SK-N-SH (cell line): ENCODE data around the gene ITM2C. TPM values are rescaled to one million over a fixed set of nuclear protein-coding genes. Genes with fewer than 3 reads are reported as not detected.

Experiments used
- CTCF ChIA-PET: fragments of 300-600, 350-600 bp; formaldehyde crosslinking; extraction: SDS; loops from one replicate; lab custom pipeline; 2021; lab: Yijun Ruan, JAX
- POLR2A ChIA-PET: fragments of 350-600 bp; sonication (Branson Sonifier 250); formaldehyde crosslinking; extraction: SDS; loops from one replicate; lab custom pipeline; 2020; ENCODE audit warnings: antibody characterized with exemption, inconsistent platforms; lab: Yijun Ruan, JAX
- DNase-seq: peaks from one replicate; pipeline ENCODE4 v3.0.0; 2012
- H2AFZ ChIP-seq: fragments of 200-600 bp; sonication (generic); 2 replicates; pipeline ENCODE4 v1.8.1; 2016; ENCODE audit warnings: antibody characterized with exemption, mild to moderate bottlenecking, low read depth
- H3F3A ChIP-seq: fragments of 200-600 bp; sonication (generic); replicated peaks from 2 replicates; pipeline ENCODE3; 2016; ENCODE audit warnings: antibody characterized with exemption, mild to moderate bottlenecking; ENCODE audit not compliant: insufficient read depth
- H3K27ac ChIP-seq, 2 experiments: fragments of 200-500 bp in 1 of 2; fragments of 200-600 bp in 1 of 2; sonication (Bioruptor generic) in 1 of 2; sonication (generic), shearing (Covaris generic) in 1 of 2; 2 replicates each; pipeline versions ENCODE4 v1.5.1 to v1.6.1; 2014 to 2016; ENCODE audit warnings: low read depth in 2 of 2, inconsistent platforms in 1 of 2, low read length in 1 of 2, mild to moderate bottlenecking in 1 of 2, mixed read lengths in 1 of 2
- H3K27me3 ChIP-seq: fragments of 200-600 bp; sonication (generic), shearing (Covaris generic); 2 replicates; pipeline ENCODE4 v1.6.1; 2016; ENCODE audit warnings: mixed run types; ENCODE audit not compliant: insufficient read depth
- H3K36me3 ChIP-seq, 2 experiments: fragments of 200-500 bp in 1 of 2; fragments of 200-600 bp in 1 of 2; sonication (Bioruptor generic) in 1 of 2; sonication (generic) in 1 of 2; replicated peaks in 1 of 2; 2 replicates each; pipeline versions ENCODE3 to v1.5.1; 2014 to 2016; ENCODE audit warnings: low read length in 1 of 2, mild to moderate bottlenecking in 1 of 2; ENCODE audit not compliant: insufficient read depth in 2 of 2, control insufficient read depth in 1 of 2
- H3K4me1 ChIP-seq, 2 experiments: fragments of 200-500 bp in 1 of 2; fragments of 200-600 bp in 1 of 2; sonication (Bioruptor generic) in 1 of 2; sonication (generic), shearing (Covaris generic) in 1 of 2; 2 replicates each; pipeline versions ENCODE4 v1.5.1 to v1.6.1; 2014 to 2016; ENCODE audit warnings: low read depth in 1 of 2, low read length in 1 of 2, mixed run types in 1 of 2; ENCODE audit not compliant: insufficient read depth in 2 of 2, control insufficient read depth in 1 of 2
- H3K4me2 ChIP-seq: fragments of 200-600 bp; sonication (generic), shearing (Covaris generic); 2 replicates; pipeline ENCODE4 v1.6.1; 2017; ENCODE audit warnings: mixed run types
- H3K4me3 ChIP-seq, 2 experiments: fragments of 200-500 bp in 1 of 2; fragments of 200-600 bp in 1 of 2; sonication (Bioruptor generic) in 1 of 2; sonication (generic), shearing (Covaris generic) in 1 of 2; 2 replicates each; pipeline versions ENCODE4 v1.5.1 to v1.8.1; 2014 to 2016; ENCODE audit warnings: low read depth in 2 of 2, inconsistent platforms in 1 of 2, low read length in 1 of 2, mild to moderate bottlenecking in 1 of 2, mixed read lengths in 1 of 2, moderate library complexity in 1 of 2
- H3K79me2 ChIP-seq: fragments of 200-600 bp; sonication (generic); 2 replicates; pipeline ENCODE4 v1.8.1; 2017; ENCODE audit warnings: mild to moderate bottlenecking; ENCODE audit not compliant: insufficient read depth
- H3K9ac ChIP-seq: fragments of 200-600 bp; sonication (generic); 2 replicates; pipeline ENCODE4 v1.6.1; 2017; ENCODE audit warnings: mixed run types
- H3K9me2 ChIP-seq: fragments of 200-600 bp; sonication (generic); 2 replicates; pipeline ENCODE4 v1.6.1; 2017; ENCODE audit warnings: mixed run types
- H3K9me3 ChIP-seq: fragments of 200-600 bp; sonication (generic); 2 replicates; pipeline ENCODE4 v1.6.1; 2017; ENCODE audit warnings: mixed run types, mild to moderate bottlenecking, moderate library complexity
- H4K20me1 ChIP-seq: fragments of 200-600 bp; sonication (generic); 2 replicates; pipeline ENCODE4 v1.6.1; 2017; ENCODE audit warnings: mild to moderate bottlenecking, mixed run types; ENCODE audit not compliant: insufficient read depth
- ELF1 ChIP-seq: IDR thresholded peaks from 2 replicates; pipeline ENCODE4 v1.4.0; 2012
- EP300 ChIP-seq, 2 experiments: IDR thresholded peaks; 2 replicates each; pipeline versions ENCODE4 v1.4.0 to v1.6.1; 2012; ENCODE audit warnings: borderline replicate concordance in 1 of 2, low read depth in 1 of 2, low read length in 1 of 2
- FOXJ3 ChIP-seq: sonication (generic); formaldehyde crosslinking; IDR thresholded peaks from 2 replicates; pipeline ENCODE4 v1.5.1; 2020; ENCODE audit warnings: mild to moderate bottlenecking, missing genetic modification reagents
- FOXM1 ChIP-seq: IDR thresholded peaks from 2 replicates; pipeline ENCODE4 v1.4.0; 2012; ENCODE audit warnings: low read depth, mild to moderate bottlenecking
- GABPA ChIP-seq: IDR thresholded peaks from 2 replicates; pipeline ENCODE4 v1.4.0; 2012; ENCODE audit warnings: low read depth, mild to moderate bottlenecking
- JUND ChIP-seq: IDR thresholded peaks from 2 replicates; pipeline ENCODE4 v1.4.0; 2012
- MEF2A ChIP-seq: IDR thresholded peaks from 2 replicates; pipeline ENCODE4 v1.4.0; 2012; ENCODE audit warnings: low read depth, borderline replicate concordance
- POLR2AphosphoS5 ChIP-seq: IDR thresholded peaks from 2 replicates; pipeline ENCODE4 v1.6.1; 2012; ENCODE audit warnings: low read depth, low read length
- RCOR1 ChIP-seq: fragments of 150-350 bp; IDR thresholded peaks from 2 replicates; pipeline ENCODE4 v1.6.1; 2017; ENCODE audit warnings: antibody characterized with exemption, low read length
- RFX5 ChIP-seq: IDR thresholded peaks from 2 replicates; pipeline ENCODE4 v1.6.1; 2012; ENCODE audit warnings: mild to moderate bottlenecking, improper control_type of control experiment, low read length
- SIN3A ChIP-seq: IDR thresholded peaks from 2 replicates; pipeline ENCODE4 v1.6.1; 2012; ENCODE audit warnings: low read depth, mild to moderate bottlenecking, low read length, moderate library complexity, borderline replicate concordance
- TEAD4 ChIP-seq: IDR thresholded peaks from 2 replicates; pipeline ENCODE4 v1.4.0; 2012; ENCODE audit warnings: mild to moderate bottlenecking, borderline replicate concordance; ENCODE audit not compliant: insufficient read depth
- USF1 ChIP-seq: IDR thresholded peaks from 2 replicates; pipeline ENCODE4 v1.4.0; 2012; ENCODE audit warnings: low read depth, borderline replicate concordance
- USF2 ChIP-seq: fragments of 150-350 bp; IDR thresholded peaks from 2 replicates; pipeline ENCODE4 v1.6.1; 2017; ENCODE audit warnings: antibody characterized with exemption, low read length, low read depth, borderline replicate concordance
- YY1 ChIP-seq: IDR thresholded peaks from 2 replicates; pipeline ENCODE4 v1.4.0; 2012; ENCODE audit warnings: low read depth, mild to moderate bottlenecking
- WGBS: methylation state at CpG from one replicate; pipeline ENCODE4 v1.1.6; 2017; ENCODE audit warnings: low lambda C conversion rate; 5-methylcytosine and 5-hydroxymethylcytosine counted together
- polyA plus RNA-seq, 3 experiments: library from polyadenylated mRNA; depleted of rRNA; stranded (reverse); fragments of >200 nt; gene quantifications; 2 replicates each; pipeline ENCODE4 v1.2.3, GENCODE V29; 2012
- TF ChIP-seq, protein P1 (sequence below): fragments of 150-350 bp; IDR thresholded peaks from 2 replicates; pipeline ENCODE4 v1.6.1; 2016; ENCODE audit warnings: mild to moderate bottlenecking, low read depth, low read length
- TF ChIP-seq, protein P2 (sequence below): fragments of 200-600 bp; sonication (generic); IDR thresholded peaks from 2 replicates; pipeline ENCODE4 v1.6.1; 2017; ENCODE audit warnings: antibody characterized with exemption, mild to moderate bottlenecking, moderate library complexity
- TF ChIP-seq, protein P3 (sequence below): IDR thresholded peaks from 2 replicates; pipeline ENCODE4 v1.4.0; 2012; ENCODE audit warnings: low read depth, borderline replicate concordance

ITM2C gene
- polyA plus RNA-seq, 1 of the 3 experiments (the other 2 are of a cell fraction), result 288 TPM

DNA sequence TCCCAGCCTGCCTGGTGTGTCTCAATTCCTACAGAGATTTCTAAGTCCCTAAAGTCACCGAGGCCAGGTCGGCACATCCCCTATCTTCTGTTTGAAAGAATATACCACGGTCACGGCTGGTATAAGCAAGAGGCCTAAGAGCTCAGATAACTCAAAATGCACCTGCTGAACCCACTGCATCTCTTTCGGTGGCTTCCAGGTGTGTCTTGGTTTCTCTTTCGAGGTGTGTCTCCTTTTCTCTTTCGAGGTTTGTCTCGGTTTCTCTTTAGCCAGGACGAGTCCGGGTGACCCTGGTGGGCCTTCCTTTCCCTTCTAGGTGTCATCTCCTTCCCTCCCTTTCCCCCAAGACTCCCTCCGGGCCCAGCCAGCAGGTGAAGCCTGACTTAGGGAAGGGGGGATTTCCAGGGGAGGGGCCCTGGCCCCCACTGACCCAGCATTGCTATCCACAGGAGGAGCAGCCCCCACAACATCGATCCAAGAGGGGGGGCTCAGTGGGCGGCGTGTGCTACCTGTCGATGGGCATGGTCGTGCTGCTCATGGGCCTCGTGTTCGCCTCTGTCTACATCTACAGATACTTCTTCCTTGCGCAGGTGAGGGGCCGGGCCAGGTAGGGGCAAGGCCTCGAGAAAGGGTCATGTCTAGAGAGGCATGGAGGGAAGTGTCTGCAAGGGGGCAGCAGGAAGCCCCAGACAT, 8.4 kb downstream of the ITM2C start (continued):
- TF ChIP-seq, protein P1, sequence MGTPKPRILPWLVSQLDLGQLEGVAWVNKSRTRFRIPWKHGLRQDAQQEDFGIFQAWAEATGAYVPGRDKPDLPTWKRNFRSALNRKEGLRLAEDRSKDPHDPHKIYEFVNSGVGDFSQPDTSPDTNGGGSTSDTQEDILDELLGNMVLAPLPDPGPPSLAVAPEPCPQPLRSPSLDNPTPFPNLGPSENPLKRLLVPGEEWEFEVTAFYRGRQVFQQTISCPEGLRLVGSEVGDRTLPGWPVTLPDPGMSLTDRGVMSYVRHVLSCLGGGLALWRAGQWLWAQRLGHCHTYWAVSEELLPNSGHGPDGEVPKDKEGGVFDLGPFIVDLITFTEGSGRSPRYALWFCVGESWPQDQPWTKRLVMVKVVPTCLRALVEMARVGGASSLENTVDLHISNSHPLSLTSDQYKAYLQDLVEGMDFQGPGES, result no peak
- TF ChIP-seq, protein P2, sequence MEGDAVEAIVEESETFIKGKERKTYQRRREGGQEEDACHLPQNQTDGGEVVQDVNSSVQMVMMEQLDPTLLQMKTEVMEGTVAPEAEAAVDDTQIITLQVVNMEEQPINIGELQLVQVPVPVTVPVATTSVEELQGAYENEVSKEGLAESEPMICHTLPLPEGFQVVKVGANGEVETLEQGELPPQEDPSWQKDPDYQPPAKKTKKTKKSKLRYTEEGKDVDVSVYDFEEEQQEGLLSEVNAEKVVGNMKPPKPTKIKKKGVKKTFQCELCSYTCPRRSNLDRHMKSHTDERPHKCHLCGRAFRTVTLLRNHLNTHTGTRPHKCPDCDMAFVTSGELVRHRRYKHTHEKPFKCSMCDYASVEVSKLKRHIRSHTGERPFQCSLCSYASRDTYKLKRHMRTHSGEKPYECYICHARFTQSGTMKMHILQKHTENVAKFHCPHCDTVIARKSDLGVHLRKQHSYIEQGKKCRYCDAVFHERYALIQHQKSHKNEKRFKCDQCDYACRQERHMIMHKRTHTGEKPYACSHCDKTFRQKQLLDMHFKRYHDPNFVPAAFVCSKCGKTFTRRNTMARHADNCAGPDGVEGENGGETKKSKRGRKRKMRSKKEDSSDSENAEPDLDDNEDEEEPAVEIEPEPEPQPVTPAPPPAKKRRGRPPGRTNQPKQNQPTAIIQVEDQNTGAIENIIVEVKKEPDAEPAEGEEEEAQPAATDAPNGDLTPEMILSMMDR, result no peak

DNA sequence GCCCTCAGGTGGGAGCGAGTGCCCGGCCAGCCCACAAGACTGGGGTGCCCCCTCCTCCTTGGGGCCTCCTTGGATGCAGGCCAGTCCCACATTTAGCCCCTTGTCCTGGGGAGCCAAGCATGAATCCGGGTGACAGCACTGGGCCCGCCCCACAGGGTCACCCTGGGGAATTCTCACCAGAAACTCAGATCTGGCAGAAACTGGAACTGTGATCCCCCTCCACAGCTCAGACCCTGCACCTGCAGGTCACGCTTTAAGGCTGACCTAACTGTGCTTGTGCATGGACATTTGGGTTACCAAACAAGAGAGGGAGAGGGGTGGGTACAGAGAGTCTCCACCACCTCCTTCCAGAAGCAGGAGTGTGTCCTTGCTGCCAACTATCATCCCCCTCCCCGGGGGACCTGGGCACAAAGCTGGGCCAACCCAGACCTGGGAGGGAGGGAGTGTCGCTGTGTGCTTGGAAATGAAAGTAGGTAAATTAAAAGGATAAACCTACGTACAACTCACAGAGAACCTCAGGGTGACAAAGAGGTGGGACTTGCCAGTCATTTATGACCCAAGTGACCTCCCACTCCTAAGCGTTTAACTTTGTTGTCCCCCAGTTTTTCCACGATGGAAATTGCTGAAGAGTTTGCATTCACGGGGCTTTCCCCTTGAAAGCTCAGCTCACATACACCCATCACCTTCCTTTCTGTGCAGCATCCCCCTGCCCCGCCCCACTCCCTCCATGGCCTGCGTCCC, 9.1 kb downstream of the ITM2C start:
- no peaks in the 10 kb centered on the region for H3K27me3 ChIP-seq
- H3K4me1 ChIP-seq, result peaks cover 13 to 49% of the 10 kb centered on the region in 2 experiments; a peak in 3 of 4 replicates
- H4K20me1 ChIP-seq, result peaks cover 23% of the 10 kb centered on the region; the same call in 1 of the 2 replicates
- peaks cover 0 to 33% of the 10 kb centered on the region in 2 experiments for H3K36me3 ChIP-seq
- H3K79me2 ChIP-seq, result no peaks in the 10 kb centered on the region
- H2AFZ ChIP-seq, result no peak overlapping the region
- no peak overlapping the region for H3K9ac ChIP-seq
- no peaks in the 10 kb centered on the region for H3K9me2 ChIP-seq
- H3K4me3 ChIP-seq, result no peak overlapping the region
- H3K27ac ChIP-seq, result no peak overlapping the region; a peak in 1 of 4 replicates
- ChIA-PET CTCF (interaction anchor here (2.2 to 7.9 kb wide), 2 partner anchors 40 to 50 kb away, joined by 7 to 58 read pairs; no protein-coding TSS in a partner anchor), POLR2A (no interaction called here)
- WGBS, result 82% methylated on average over 9 of the region's 13 CpGs
- no peak for DNase-seq
- no peak overlapping the region for H3K4me2 ChIP-seq
- no peaks in the 10 kb centered on the region for H3K9me3 ChIP-seq
- no peaks in the 10 kb centered on the region for H3F3A ChIP-seq
- TF ChIP-seq, protein P2, result no peak
- TF ChIP-seq SIN3A (no peak), JUND (no peak), EP300 (IDR thresholded peaks at IDR 0.05; ENCODE audit: borderline replicate concordance in 1 of 2, low read depth in 1 of 2, low read length in 1 of 2) (no peak), TEAD4 (no peak), FOXM1 (no peak), FOXJ3 (CRISPR knock-in tag) (no peak), RFX5 (no peak), USF2 (no peak), USF1 (no peak), RCOR1 (no peak), YY1 (no peak), MEF2A (no peak), POLR2AphosphoS5 (no peak), ELF1 (no peak), GABPA (no peak)
- TF ChIP-seq, protein P1, result no peak
- TF ChIP-seq, protein P3, sequence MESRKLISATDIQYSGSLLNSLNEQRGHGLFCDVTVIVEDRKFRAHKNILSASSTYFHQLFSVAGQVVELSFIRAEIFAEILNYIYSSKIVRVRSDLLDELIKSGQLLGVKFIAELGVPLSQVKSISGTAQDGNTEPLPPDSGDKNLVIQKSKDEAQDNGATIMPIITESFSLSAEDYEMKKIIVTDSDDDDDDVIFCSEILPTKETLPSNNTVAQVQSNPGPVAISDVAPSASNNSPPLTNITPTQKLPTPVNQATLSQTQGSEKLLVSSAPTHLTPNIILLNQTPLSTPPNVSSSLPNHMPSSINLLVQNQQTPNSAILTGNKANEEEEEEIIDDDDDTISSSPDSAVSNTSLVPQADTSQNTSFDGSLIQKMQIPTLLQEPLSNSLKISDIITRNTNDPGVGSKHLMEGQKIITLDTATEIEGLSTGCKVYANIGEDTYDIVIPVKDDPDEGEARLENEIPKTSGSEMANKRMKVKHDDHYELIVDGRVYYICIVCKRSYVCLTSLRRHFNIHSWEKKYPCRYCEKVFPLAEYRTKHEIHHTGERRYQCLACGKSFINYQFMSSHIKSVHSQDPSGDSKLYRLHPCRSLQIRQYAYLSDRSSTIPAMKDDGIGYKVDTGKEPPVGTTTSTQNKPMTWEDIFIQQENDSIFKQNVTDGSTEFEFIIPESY, result no peak
